ENCODE results near the gene ARL5A. TPM values are rescaled to one million over a fixed set of nuclear protein-coding genes. Genes with fewer than 3 reads are reported as not detected.

ARL5A gene
- total RNA-seq, 2 donors from 2014 or later: 28.0 to 33.8 TPM

DNA sequence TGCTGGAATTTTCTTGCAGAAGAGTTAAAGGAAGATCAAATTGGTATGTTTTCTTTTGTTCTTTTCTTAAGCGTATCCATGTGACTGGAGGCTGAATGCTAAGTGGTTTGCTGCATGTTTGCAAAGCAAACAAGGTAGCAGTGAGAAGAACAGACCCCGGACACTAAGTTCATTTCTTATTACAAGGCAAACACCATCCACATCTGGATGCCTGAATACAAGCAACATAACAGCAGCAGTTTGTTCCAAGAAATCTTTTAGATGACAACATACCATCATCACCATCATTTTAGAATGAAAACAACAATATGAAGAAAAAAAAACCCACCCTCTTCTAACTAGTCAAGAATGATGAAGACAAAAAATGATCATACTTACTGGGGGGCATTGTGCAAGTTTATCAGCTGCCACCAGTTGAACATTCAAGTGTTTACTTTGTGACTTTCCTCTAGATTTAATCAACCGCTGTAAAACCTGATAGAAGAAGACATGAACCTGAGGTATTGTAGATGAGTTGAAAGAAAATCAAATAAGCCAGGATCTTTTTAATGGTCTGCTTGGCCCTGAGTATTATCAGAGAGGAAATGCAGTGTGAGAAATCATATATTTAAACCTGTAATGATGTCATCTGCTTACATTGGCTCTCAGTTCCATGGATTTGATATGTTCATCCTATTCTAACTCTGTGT is 25.0 kb upstream of the ARL5A start:
- Histone ChIP-seq H3K4me3 (no peak overlapping the region), H3K27ac (no peak overlapping the region), H3K27me3 (replicated peaks; ENCODE audit: insufficient read depth) (no peaks in the 10 kb centered on the region), H3K36me3 (no peaks in the 10 kb centered on the region), H3K4me1 (replicated peaks) (no peaks in the 10 kb centered on the region), H3K9me3 (no peaks in the 10 kb centered on the region)
- DNase-seq (ENCODE audit: low spot score): no peak
- WGBS: 51% methylated on average over 3 of the region's 3 CpGs
- intact Hi-C loops (cut with DNase I): no loop called here
- no peak for TF ChIP-seq POLR2A (IDR thresholded peaks at IDR 0.05)
- no peak for TF ChIP-seq POLR2AphosphoS5 (IDR thresholded peaks at IDR 0.05)
- TF ChIP-seq, protein P1, sequence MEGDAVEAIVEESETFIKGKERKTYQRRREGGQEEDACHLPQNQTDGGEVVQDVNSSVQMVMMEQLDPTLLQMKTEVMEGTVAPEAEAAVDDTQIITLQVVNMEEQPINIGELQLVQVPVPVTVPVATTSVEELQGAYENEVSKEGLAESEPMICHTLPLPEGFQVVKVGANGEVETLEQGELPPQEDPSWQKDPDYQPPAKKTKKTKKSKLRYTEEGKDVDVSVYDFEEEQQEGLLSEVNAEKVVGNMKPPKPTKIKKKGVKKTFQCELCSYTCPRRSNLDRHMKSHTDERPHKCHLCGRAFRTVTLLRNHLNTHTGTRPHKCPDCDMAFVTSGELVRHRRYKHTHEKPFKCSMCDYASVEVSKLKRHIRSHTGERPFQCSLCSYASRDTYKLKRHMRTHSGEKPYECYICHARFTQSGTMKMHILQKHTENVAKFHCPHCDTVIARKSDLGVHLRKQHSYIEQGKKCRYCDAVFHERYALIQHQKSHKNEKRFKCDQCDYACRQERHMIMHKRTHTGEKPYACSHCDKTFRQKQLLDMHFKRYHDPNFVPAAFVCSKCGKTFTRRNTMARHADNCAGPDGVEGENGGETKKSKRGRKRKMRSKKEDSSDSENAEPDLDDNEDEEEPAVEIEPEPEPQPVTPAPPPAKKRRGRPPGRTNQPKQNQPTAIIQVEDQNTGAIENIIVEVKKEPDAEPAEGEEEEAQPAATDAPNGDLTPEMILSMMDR (IDR thresholded peaks at IDR 0.05): no peak

- WGBS: 63% methylated on average over 6 of the region's 6 CpGs
- intact Hi-C loops (cut with DNase I): no loop called here
- Histone ChIP-seq H3K4me1 (replicated peaks) (no peaks in the 10 kb centered on the region), H3K27me3 (replicated peaks; ENCODE audit: insufficient read depth) (no peaks in the 10 kb centered on the region), H3K27ac (no peak overlapping the region), H3K36me3 (no peaks in the 10 kb centered on the region), H3K9me3 (no peaks in the 10 kb centered on the region), H3K4me3 (no peak overlapping the region)
- no peak for DNase-seq (ENCODE audit: low spot score)
- TF ChIP-seq, protein P1 (IDR thresholded peaks at IDR 0.05): no peak
- no peak for TF ChIP-seq POLR2A (IDR thresholded peaks at IDR 0.05)
- no peak for TF ChIP-seq POLR2AphosphoS5 (IDR thresholded peaks at IDR 0.05)
Measured at GRCh38 chr2:151852260-151853069, 24.2 kb upstream of the ARL5A start.

- TF ChIP-seq POLR2AphosphoS5 (IDR thresholded peaks at IDR 0.05) (no peak), POLR2A (IDR thresholded peaks at IDR 0.05) (no peak)
- TF ChIP-seq, protein P1 (IDR thresholded peaks at IDR 0.05): no peak
- Histone ChIP-seq H3K36me3 (no peaks in the 10 kb centered on the region), H3K27ac (no peak overlapping the region), H3K4me3 (no peak overlapping the region), H3K9me3 (no peaks in the 10 kb centered on the region), H3K4me1 (replicated peaks) (no peaks in the 10 kb centered on the region), H3K27me3 (replicated peaks; ENCODE audit: insufficient read depth) (no peaks in the 10 kb centered on the region)
- DNase-seq (ENCODE audit: low spot score): no peak
- intact Hi-C loops (cut with DNase I): no loop called here
- 67% methylated on average over 3 of the region's 3 CpGs for WGBS
Measured at GRCh38 chr2:151851761-151852160, 23.5 kb upstream of the ARL5A start.

- H3K9me3 ChIP-seq: no peaks in the 10 kb centered on the region
- TF ChIP-seq POLR2AphosphoS5 (IDR thresholded peaks at IDR 0.05) (no peak), POLR2A (IDR thresholded peaks at IDR 0.05) (no peak)
- TF ChIP-seq, protein P1 (IDR thresholded peaks at IDR 0.05): no peak
- no peaks in the 10 kb centered on the region for H3K27me3 ChIP-seq (replicated peaks; ENCODE audit: insufficient read depth)
- no peak overlapping the region for H3K27ac ChIP-seq
- H3K4me1 ChIP-seq (replicated peaks): no peaks in the 10 kb centered on the region
- no peaks in the 10 kb centered on the region for H3K36me3 ChIP-seq
- intact Hi-C loops (cut with DNase I): no loop called here
- no peak overlapping the region for H3K4me3 ChIP-seq
- no peak for DNase-seq (ENCODE audit: low spot score)
- WGBS: 51% methylated on average over 4 of the region's 4 CpGs
Measured at GRCh38 chr2:151849413-151850010, 21.3 kb upstream of the ARL5A start.
